Measurements from ENCODE around the gene MRGPRX2. TPM values are rescaled to one million over a fixed set of nuclear protein-coding genes. Genes with fewer than 3 reads are reported as not detected.

Gene MRGPRX2
- total RNA-seq, 2 experiments from 2014 or later, result not detected

DNA sequence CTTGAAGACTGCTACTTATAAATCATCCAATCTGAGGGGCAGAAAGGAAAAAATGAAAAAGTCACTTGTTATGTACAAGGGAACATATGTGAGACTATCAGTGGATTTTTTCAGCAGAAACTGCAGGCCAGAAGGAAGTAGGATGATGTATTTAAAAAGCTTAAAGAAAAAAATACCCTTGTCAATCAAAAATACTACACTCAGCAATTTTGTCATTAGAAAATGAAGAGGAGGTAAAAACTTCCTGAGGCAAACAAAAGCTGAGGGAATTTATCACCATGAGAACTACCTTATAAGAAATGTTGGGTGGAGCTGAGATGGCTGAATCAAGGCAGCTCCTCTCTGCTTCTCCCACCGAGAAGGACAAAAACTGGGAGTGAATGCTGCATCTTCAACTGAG, 21.1 kb downstream of the MRGPRX2 start:
- peaks cover 0 to 11% of the 10 kb centered on the region in 2 experiments for H3K9me3 ChIP-seq (ENCODE audit: control insufficient read depth in 1 of 2, insufficient read depth in 1 of 2, low read length in 2 of 2)
- peaks cover 38% of the 10 kb centered on the region for H3K27me3 Mint-ChIP-seq
- ChIA-PET CTCF (no interaction called here), POLR2A (interaction anchor here (0.8 kb wide), 1 partner anchor 21 kb away, joined by 3 read pairs; the partner anchor contains the start of gene MRGPRX2)
- H3K4me3 Mint-ChIP-seq, result no peak overlapping the region
- DNase-seq, result no peak
- peaks cover 3% of the 10 kb centered on the region for H3K9me3 Mint-ChIP-seq
- no peak overlapping the region for H3K27ac ChIP-seq (ENCODE audit: low read depth in 1 of 2, low read length in 2 of 2)
- H3K4me1 ChIP-seq (ENCODE audit: insufficient read depth, low read length), result no peaks in the 10 kb centered on the region
- intact Hi-C loops (cut with DNase I, micrococcal nuclease), result no loop called here
- TF ChIP-seq, protein P1, sequence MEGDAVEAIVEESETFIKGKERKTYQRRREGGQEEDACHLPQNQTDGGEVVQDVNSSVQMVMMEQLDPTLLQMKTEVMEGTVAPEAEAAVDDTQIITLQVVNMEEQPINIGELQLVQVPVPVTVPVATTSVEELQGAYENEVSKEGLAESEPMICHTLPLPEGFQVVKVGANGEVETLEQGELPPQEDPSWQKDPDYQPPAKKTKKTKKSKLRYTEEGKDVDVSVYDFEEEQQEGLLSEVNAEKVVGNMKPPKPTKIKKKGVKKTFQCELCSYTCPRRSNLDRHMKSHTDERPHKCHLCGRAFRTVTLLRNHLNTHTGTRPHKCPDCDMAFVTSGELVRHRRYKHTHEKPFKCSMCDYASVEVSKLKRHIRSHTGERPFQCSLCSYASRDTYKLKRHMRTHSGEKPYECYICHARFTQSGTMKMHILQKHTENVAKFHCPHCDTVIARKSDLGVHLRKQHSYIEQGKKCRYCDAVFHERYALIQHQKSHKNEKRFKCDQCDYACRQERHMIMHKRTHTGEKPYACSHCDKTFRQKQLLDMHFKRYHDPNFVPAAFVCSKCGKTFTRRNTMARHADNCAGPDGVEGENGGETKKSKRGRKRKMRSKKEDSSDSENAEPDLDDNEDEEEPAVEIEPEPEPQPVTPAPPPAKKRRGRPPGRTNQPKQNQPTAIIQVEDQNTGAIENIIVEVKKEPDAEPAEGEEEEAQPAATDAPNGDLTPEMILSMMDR (IDR thresholded peaks at IDR 0.05), result no peak
- H3K27me3 ChIP-seq (ENCODE audit: control insufficient read depth in 1 of 2, insufficient read depth in 2 of 2, low read length in 2 of 2), result peaks cover 3 to 7% of the 10 kb centered on the region in 2 experiments
- H3K27ac Mint-ChIP-seq, result no peak overlapping the region
- H3K36me3 ChIP-seq (ENCODE audit: insufficient read depth, low read length), result no peaks in the 10 kb centered on the region
- H3K4me3 ChIP-seq (ENCODE audit: low read length), result no peak overlapping the region
- H3K36me3 Mint-ChIP-seq (ENCODE audit: low read depth), result no peaks in the 10 kb centered on the region
- no peaks in the 10 kb centered on the region for H3K4me1 Mint-ChIP-seq (ENCODE audit: low read depth)
- ATAC-seq (ENCODE audit: poor library complexity), result no peak

DNA sequence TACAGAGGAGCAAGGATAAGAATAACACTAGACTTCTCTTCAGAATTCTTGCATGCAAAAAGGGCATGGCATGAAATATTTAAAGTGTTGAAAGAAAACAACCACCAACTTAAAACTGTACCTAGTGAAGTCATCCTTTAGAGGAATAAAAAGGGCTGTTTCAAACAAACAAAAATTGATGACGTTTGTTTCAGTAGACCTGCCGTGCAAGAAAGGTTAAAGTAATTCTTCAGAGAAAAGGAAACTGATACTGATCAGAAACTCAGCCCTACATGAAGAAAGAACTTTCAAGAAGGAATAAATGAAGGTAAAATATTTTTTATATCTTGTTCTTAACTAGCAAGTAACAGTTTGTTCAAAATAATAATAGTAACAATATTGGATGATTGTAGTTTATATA, 27.5 kb downstream of the MRGPRX2 start:
- ATAC-seq (ENCODE audit: poor library complexity), result no peak

DNA sequence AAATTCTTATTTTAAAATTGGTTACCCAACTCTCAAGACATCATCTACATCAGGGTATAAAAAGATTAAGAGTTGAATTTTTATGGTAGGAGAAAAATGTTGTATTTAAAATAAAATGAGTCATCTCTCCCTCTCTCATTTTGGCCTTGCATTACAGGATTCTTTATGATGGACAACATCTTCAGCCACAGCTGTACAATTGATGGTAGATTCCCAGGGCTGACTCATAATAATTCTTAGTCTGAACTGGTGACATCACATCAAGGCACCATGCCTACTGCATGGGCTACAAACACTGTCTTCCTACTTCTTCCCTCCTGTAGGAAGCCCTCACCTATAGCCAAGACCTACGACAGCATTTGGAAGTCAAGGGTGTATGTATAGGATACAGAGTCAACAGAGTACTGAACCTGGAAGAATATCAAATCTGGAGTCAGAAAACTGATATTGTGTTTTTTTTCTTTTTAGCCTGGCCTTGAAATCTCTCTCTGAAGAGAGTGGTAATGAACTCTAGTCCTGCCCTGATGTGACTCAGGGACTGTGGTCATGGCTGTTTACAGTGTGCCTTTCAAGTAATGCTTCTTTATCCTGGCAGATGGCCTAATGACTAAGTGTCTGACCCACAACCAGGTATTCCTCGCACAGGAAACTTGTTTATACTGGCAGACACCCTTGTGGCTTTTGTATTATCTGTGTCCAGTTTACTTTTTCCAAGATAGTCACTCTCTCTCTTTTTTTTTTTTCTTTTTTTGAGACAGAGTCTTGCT, 32.5 kb downstream of the MRGPRX2 start:
- DNase-seq, result no peak
- H3K9me3 ChIP-seq (ENCODE audit: control insufficient read depth in 1 of 2, insufficient read depth in 1 of 2, low read length in 2 of 2), result no peaks in the 10 kb centered on the region
- H3K9me3 Mint-ChIP-seq, result peaks cover 3% of the 10 kb centered on the region
- H3K27ac ChIP-seq (ENCODE audit: low read depth in 1 of 2, low read length in 2 of 2), result no peak overlapping the region
- CTCF ChIA-PET, result no interaction called here
- H3K4me1 Mint-ChIP-seq (ENCODE audit: low read depth), result no peaks in the 10 kb centered on the region
- no peak overlapping the region for H3K4me3 ChIP-seq (ENCODE audit: low read length)
- H3K36me3 ChIP-seq (ENCODE audit: insufficient read depth, low read length), result no peaks in the 10 kb centered on the region
- H3K4me1 ChIP-seq (ENCODE audit: insufficient read depth, low read length), result no peaks in the 10 kb centered on the region
- intact Hi-C loops (cut with DNase I, micrococcal nuclease), result no loop called here
- H3K27ac Mint-ChIP-seq, result no peak overlapping the region
- POLR2A ChIA-PET, result no interaction called here
- peaks cover 76% of the 10 kb centered on the region for H3K27me3 Mint-ChIP-seq
- no peak overlapping the region for H3K4me3 Mint-ChIP-seq
- TF ChIP-seq, protein P1 (IDR thresholded peaks at IDR 0.05), result no peak
- H3K27me3 ChIP-seq (ENCODE audit: control insufficient read depth in 1 of 2, insufficient read depth in 2 of 2, low read length in 2 of 2), result peaks cover 4 to 11% of the 10 kb centered on the region in 2 experiments
- no peak for ATAC-seq (ENCODE audit: poor library complexity)
- no peaks in the 10 kb centered on the region for H3K36me3 Mint-ChIP-seq (ENCODE audit: low read depth)

More for the DNA sequence above, 27.5 kb downstream of the MRGPRX2 start:
- no peak for DNase-seq
- Mint-ChIP-seq H3K36me3 (ENCODE audit: low read depth) (no peaks in the 10 kb centered on the region), H3K4me1 (ENCODE audit: low read depth) (no peaks in the 10 kb centered on the region), H3K9me3 (peaks cover 6% of the 10 kb centered on the region), H3K27ac (no peak overlapping the region), H3K27me3 (peaks cover 50% of the 10 kb centered on the region), H3K4me3 (no peak overlapping the region)
- Histone ChIP-seq H3K27me3 (ENCODE audit: control insufficient read depth in 1 of 2, insufficient read depth in 2 of 2, low read length in 2 of 2) (peaks cover 0 to 3% of the 10 kb centered on the region in 2 experiments), H3K36me3 (ENCODE audit: insufficient read depth, low read length) (no peaks in the 10 kb centered on the region), H3K4me1 (ENCODE audit: insufficient read depth, low read length) (no peaks in the 10 kb centered on the region), H3K4me3 (ENCODE audit: low read length) (no peak overlapping the region), H3K9me3 (ENCODE audit: control insufficient read depth in 1 of 2, insufficient read depth in 1 of 2, low read length in 2 of 2) (no peaks in the 10 kb centered on the region), H3K27ac (ENCODE audit: low read depth in 1 of 2, low read length in 2 of 2) (no peak overlapping the region)
- ChIA-PET POLR2A (no interaction called here), CTCF (no interaction called here)
- intact Hi-C loops (cut with DNase I, micrococcal nuclease), result no loop called here
- TF ChIP-seq, protein P1 (IDR thresholded peaks at IDR 0.05), result no peak
